SK-N-SH treated with all-trans-retinoic acid at 6 μM for 48 hours (cell line): ENCODE data around the gene PERM1.
"Not testable (repeated sequence)": the region's sequence is repeated elsewhere in the genome, so short reads cannot be mapped to it uniquely, and the experiment has no call there.

Source experiments
- ATAC-seq: fragments of 200-7000 bp; cut with Tn5 transposase; 3 replicates; pipeline ENCODE4 v1.9.1; 2020; ENCODE audit warnings: mild to moderate bottlenecking, moderate library complexity
- ARNTL ChIP-seq: fragments of 450-650 bp; formaldehyde crosslinking; IDR thresholded peaks from 2 replicates; pipeline ENCODE4 v1.5.0; 2020; ENCODE audit warnings: low read depth, mild to moderate bottlenecking, moderate library complexity, borderline replicate concordance
- BACH2 ChIP-seq: fragments of 250-450 bp; sonication (Bioruptor Pico); IDR thresholded peaks from 2 replicates; pipeline ENCODE4 v1.9.0; 2021; ENCODE audit warnings: mild to moderate bottlenecking, borderline replicate concordance
- CREB5 ChIP-seq: fragments of 250-450 bp; sonication (Bioruptor Pico); IDR thresholded peaks from 2 replicates; pipeline ENCODE4 v1.5.1; 2020; ENCODE audit warnings: low read depth, mild to moderate bottlenecking, moderate library complexity
- CSDC2 ChIP-seq: fragments of 250-450 bp; sonication (Bioruptor Pico); IDR thresholded peaks from 2 replicates; pipeline ENCODE4 v1.5.0; 2020; ENCODE audit warnings: mild to moderate bottlenecking, moderate library complexity
- CSRNP3 ChIP-seq: fragments of 250-450 bp; sonication (Bioruptor Pico); IDR thresholded peaks from 2 replicates; pipeline ENCODE4 v1.5.1; 2021; ENCODE audit warnings: mild to moderate bottlenecking, moderate library complexity
- ESRRG ChIP-seq: fragments of 250-450 bp; sonication (Bioruptor Pico); IDR thresholded peaks from 2 replicates; pipeline ENCODE4 v1.6.1; 2021; ENCODE audit warnings: mild to moderate bottlenecking
- GLIS3 ChIP-seq: fragments of 250-450 bp; sonication (Bioruptor Pico); IDR thresholded peaks from 2 replicates; pipeline ENCODE4 v1.5.0; 2020; ENCODE audit warnings: mild to moderate bottlenecking, moderate library complexity
- ISL1 ChIP-seq: fragments of 250-450 bp; sonication (Bioruptor Pico); IDR thresholded peaks from 2 replicates; pipeline ENCODE4 v2.1.2; 2022; ENCODE audit warnings: mild to moderate bottlenecking, moderate library complexity
- PATZ1 ChIP-seq: fragments of 250-450 bp; sonication (Bioruptor Pico); IDR thresholded peaks from 2 replicates; pipeline ENCODE4 v1.8.0; 2020; ENCODE audit warnings: mild to moderate bottlenecking, moderate library complexity, borderline replicate concordance
- PPARA ChIP-seq: fragments of 250-450 bp; sonication (Bioruptor Pico); IDR thresholded peaks from 2 replicates; pipeline ENCODE4 v1.5.0; 2020; ENCODE audit warnings: mild to moderate bottlenecking, borderline replicate concordance
- RARB ChIP-seq: fragments of 250-450 bp; sonication (Bioruptor Pico); IDR thresholded peaks from 2 replicates; pipeline ENCODE4 v1.8.0; 2021; ENCODE audit warnings: mild to moderate bottlenecking, moderate library complexity
- SNAI2 ChIP-seq: fragments of 250-450 bp; sonication (Bioruptor Pico); IDR thresholded peaks from 2 replicates; pipeline ENCODE4 v1.5.0; 2020; ENCODE audit warnings: mild to moderate bottlenecking, moderate library complexity
- TCF4 ChIP-seq: fragments of 250-450 bp; sonication (Bioruptor Pico); IDR thresholded peaks from 2 replicates; pipeline ENCODE4 v1.8.0; 2021; ENCODE audit warnings: mild to moderate bottlenecking, moderate library complexity, borderline replicate concordance
- TOX ChIP-seq: fragments of 250-450 bp; sonication (Bioruptor Pico); IDR thresholded peaks from 2 replicates; pipeline ENCODE4 v1.8.0; 2021; ENCODE audit warnings: mild to moderate bottlenecking, moderate library complexity, borderline replicate concordance
- TSHZ2 ChIP-seq: fragments of 250-450 bp; sonication (Bioruptor Pico); IDR thresholded peaks from 2 replicates; pipeline ENCODE4 v1.5.0; 2020; ENCODE audit warnings: mild to moderate bottlenecking, moderate library complexity
- ZC3H10 ChIP-seq: fragments of 250-450 bp; sonication (Bioruptor Pico); IDR thresholded peaks from 2 replicates; pipeline ENCODE4 v1.5.1; 2021; ENCODE audit warnings: mild to moderate bottlenecking, moderate library complexity
- ZFP3 ChIP-seq: fragments of 250-450 bp; sonication (Bioruptor Pico); IDR thresholded peaks from 2 replicates; pipeline ENCODE4 v1.5.0; 2020; ENCODE audit warnings: mild to moderate bottlenecking, moderate library complexity
- ZFP30 ChIP-seq: fragments of 450-650 bp; formaldehyde crosslinking; IDR thresholded peaks from 2 replicates; pipeline ENCODE4 v1.5.0; 2022; ENCODE audit warnings: mild to moderate bottlenecking, moderate library complexity
- ZNF565 ChIP-seq: fragments of 450-650 bp; formaldehyde crosslinking; conservative IDR thresholded peaks from 2 replicates; pipeline ENCODE4 v1.5.0; 2020; ENCODE audit warnings: low read depth, mild to moderate bottlenecking, moderate library complexity
- ZNF70 ChIP-seq: fragments of 450-650 bp; formaldehyde crosslinking; IDR thresholded peaks from 2 replicates; pipeline ENCODE4 v1.5.0; 2020; ENCODE audit warnings: mild to moderate bottlenecking, moderate library complexity
- ZNF8 ChIP-seq: fragments of 450-650 bp; formaldehyde crosslinking; IDR thresholded peaks from 2 replicates; pipeline ENCODE4 v1.5.0; 2020; ENCODE audit warnings: mild to moderate bottlenecking, moderate library complexity

Gene PERM1

GRCh38 chr1:1020415-1021009, 38.6 kb upstream of the PERM1 start:
- no peak for TF ChIP-seq SNAI2
- no peak for TF ChIP-seq ZC3H10 (CRISPR knock-in tag)
- TF ChIP-seq, all 23 proteins: peak for 0
- peak; percentile 17 for ATAC-seq

GRCh38 chr1:1020000-1020404, 38.1 kb upstream of the PERM1 start, which contains the start of gene AGRN:
AGRN (plus strand) TSS chr1:1020120; CDS start chr1:1020173, 53 bp downstream.
- ATAC-seq, result peak; percentile 30
- TF ChIP-seq RARB (no peak), SNAI2 (no peak), TCF4 (CRISPR knock-in tag) (no peak), PATZ1 (no peak), ZFP30 (CRISPR knock-in tag) (no peak), CSRNP3 (no peak), ISL1 (CRISPR knock-in tag) (no peak), PPARA (CRISPR knock-in tag) (no peak), ZNF70 (CRISPR knock-in tag) (no peak), TSHZ2 (CRISPR knock-in tag) (no peak), BACH2 (no peak), CREB5 (no peak), ZFP3 (CRISPR knock-in tag) (no peak), ARNTL (no peak), GLIS3 (CRISPR knock-in tag) (no peak), TOX (no peak), CSDC2 (CRISPR knock-in tag) (no peak), ZNF8 (no peak), ESRRG (no peak)
- TF ChIP-seq, all 23 proteins: peak for 0

- TF ChIP-seq CSDC2 (CRISPR knock-in tag) (no peak), ARNTL (no peak), TSHZ2 (CRISPR knock-in tag) (no peak), PATZ1 (no peak), BACH2 (no peak), ZFP3 (CRISPR knock-in tag) (no peak), GLIS3 (CRISPR knock-in tag) (no peak), ZNF70 (CRISPR knock-in tag) (no peak), CSRNP3 (no peak), PPARA (CRISPR knock-in tag) (no peak), ZNF8 (no peak), ZNF565 (no peak), ISL1 (CRISPR knock-in tag) (no peak)
- TF ChIP-seq, all 23 proteins: peak for 0
- peak; percentile 68 for ATAC-seq
Observed at GRCh38 chr1:1019122-1019999, 37.5 kb upstream of the PERM1 start.

GRCh38 chr1:1018321-1018685, 36.4 kb upstream of the PERM1 start:
- not testable (repeated sequence) for ATAC-seq
